K562 (cell line): Measurements from ENCODE around the gene DGCR6L. TPM values are rescaled to one million over a fixed set of nuclear protein-coding genes. Genes with fewer than 3 reads are reported as not detected.

Experiments used
- ATF1 ChIP-seq, 2 experiments: fragments of 450-650 bp in 1 of 2; IDR thresholded peaks; 2 replicates each; pipeline ENCODE4 v1.6.1; 2016; ENCODE audit warnings: missing compliant biosample characterization in 1 of 2, missing genetic modification characterization in 1 of 2
- CLOCK ChIP-seq: fragments of 250-450 bp; sonication (Bioruptor Pico); IDR thresholded peaks from 2 replicates; pipeline ENCODE4 v1.4.0; 2020; ENCODE audit warnings: mild to moderate bottlenecking, moderate library complexity, borderline replicate concordance
- CREB1 ChIP-seq, 2 experiments: sonication (generic) in 1 of 2; formaldehyde crosslinking in 1 of 2; IDR thresholded peaks; 2 replicates each; pipeline versions ENCODE4 v1.6.1 to v1.8.0; 2012 to 2022; ENCODE audit warnings: inconsistent platforms in 1 of 2, mild to moderate bottlenecking in 1 of 2, missing genetic modification reagents in 1 of 2, moderate library complexity in 1 of 2
- CREB5 ChIP-seq: fragments of 250-450 bp; sonication (Bioruptor Pico); IDR thresholded peaks from 2 replicates; pipeline ENCODE4 v1.5.0; 2020; ENCODE audit warnings: mild to moderate bottlenecking
- HSF4 ChIP-seq: fragments of 250-450 bp; sonication (Bioruptor Pico); IDR thresholded peaks from 2 replicates; pipeline ENCODE4 v2.1.2; 2022; ENCODE audit warnings: mild to moderate bottlenecking, moderate library complexity, borderline replicate concordance
- JUN ChIP-seq, 2 experiments: sonication (generic) in 1 of 2; formaldehyde crosslinking in 1 of 2; IDR thresholded peaks; 2 replicates each; pipeline versions ENCODE4 v1.6.1 to v1.8.0; 2012 to 2022; ENCODE audit warnings: borderline replicate concordance in 2 of 2, mild to moderate bottlenecking in 2 of 2, improper control_type of control experiment in 1 of 2, low read depth in 1 of 2, low read length in 1 of 2, missing genetic modification reagents in 1 of 2
- NFATC3 ChIP-seq: fragments of 450-650 bp; IDR thresholded peaks from 2 replicates; pipeline ENCODE4 v1.6.1; 2017; ENCODE audit warnings: mild to moderate bottlenecking
- NR2C2 ChIP-seq, 2 experiments: fragments of 200-800 bp in 1 of 2; sonication (Bioruptor generic) in 1 of 2; sonication (generic) in 1 of 2; formaldehyde crosslinking in 1 of 2; IDR thresholded peaks; 2 replicates each; pipeline versions ENCODE4 v1.6.1 to v1.8.0; 2016 to 2022; ENCODE audit warnings: mild to moderate bottlenecking in 1 of 2, missing compliant biosample characterization in 1 of 2, missing genetic modification characterization in 1 of 2, missing genetic modification reagents in 1 of 2
- POU5F1 ChIP-seq: fragments of 150-350 bp; IDR thresholded peaks from 2 replicates; pipeline ENCODE4 v1.6.1; 2014; ENCODE audit warnings: borderline replicate concordance, low read length, low read depth, mild to moderate bottlenecking; ENCODE audit not compliant: partially characterized antibody
- PYGO2 ChIP-seq: fragments of 450-650 bp; IDR thresholded peaks from 2 replicates; pipeline ENCODE4 v1.6.1; 2016; ENCODE audit warnings: mild to moderate bottlenecking, missing genetic modification characterization, moderate library complexity, missing compliant biosample characterization
- SETDB1 ChIP-seq: IDR thresholded peaks from one replicate; pipeline ENCODE4 v1.6.1; 2012; ENCODE audit warnings: low read length, control low read depth, inconsistent platforms
- SOX6 ChIP-seq: fragments of 450-650 bp; IDR thresholded peaks from 2 replicates; pipeline ENCODE4 v1.6.1; 2014; ENCODE audit warnings: mild to moderate bottlenecking
- STAT6 ChIP-seq: sonication (generic); formaldehyde crosslinking; IDR thresholded peaks from 2 replicates; pipeline ENCODE4 v1.8.1; 2023; ENCODE audit warnings: mild to moderate bottlenecking, missing genetic modification reagents
- TAL1 ChIP-seq: fragments of 450-650 bp; IDR thresholded peaks from 2 replicates; pipeline ENCODE4 v1.6.1; 2016; ENCODE audit warnings: mild to moderate bottlenecking
- TSC22D4 ChIP-seq: fragments of 450-650 bp; IDR thresholded peaks from 2 replicates; pipeline ENCODE4 v1.6.1; 2016; ENCODE audit warnings: missing genetic modification characterization, missing biosample characterization, control low read depth
- YBX1 ChIP-seq: fragments of 450-650 bp; IDR thresholded peaks from 2 replicates; pipeline ENCODE4 v1.7.1; 2016; ENCODE audit warnings: mild to moderate bottlenecking
- ZNF431 ChIP-seq: sonication (generic); formaldehyde crosslinking; IDR thresholded peaks from 2 replicates; pipeline ENCODE4 v1.8.0; 2022; ENCODE audit warnings: mild to moderate bottlenecking, missing genetic modification reagents
- ZNF695 ChIP-seq: fragments of 450-650 bp; formaldehyde crosslinking; IDR thresholded peaks from 2 replicates; pipeline ENCODE4 v1.4.0; 2020; ENCODE audit warnings: mild to moderate bottlenecking, moderate library complexity
- ZNF77 ChIP-seq: fragments of 250-450 bp; sonication (Bioruptor Pico); IDR thresholded peaks from 2 replicates; pipeline ENCODE4 v1.5.0; 2020
- ZNF780A ChIP-seq: fragments of 250-450 bp; sonication (Bioruptor Pico); IDR thresholded peaks from 2 replicates; pipeline ENCODE4 v1.5.0; 2021; ENCODE audit warnings: mild to moderate bottlenecking
- polyA plus RNA-seq, 8 experiments: library from polyadenylated mRNA; depleted of rRNA in 4 of 8; stranded (reverse) in 5 of 8; unstranded in 3 of 8; fragments of >200 nt; fragmentation: Nextera tagmentation in 2 of 8; fragmentation: Illumina TruSeq in 1 of 8; extraction: Ambion mirVana in 2 of 8; extraction: Trizol in 1 of 8; gene quantifications; 2 replicates each; pipeline versions ENCODE4 v1.2.1 to v1.2.3, GENCODE V29; 2011 to 2014; ENCODE audit warnings: inconsistent platforms in 1 of 8, missing spikeins in 1 of 8
- total RNA-seq, 7 experiments: library from RNA; depleted of rRNA in 6 of 7; stranded (reverse); fragments of >200 nt in 6 of 7; fragmentation: Illumina TruSeq in 2 of 7; extraction: Trizol in 2 of 7; gene quantifications; 2 replicates each; pipeline versions ENCODE4 v1.2.1 to v1.2.3, GENCODE V29; 2011 to 2021; ENCODE audit warnings: low replicate concordance in 1 of 7

DGCR6L gene
- total and polyA plus RNA-seq, 9 of the 15 experiments (the other 6 are each of a cell fraction or from before 2014, with no cell fraction given) = 3.6 to 151 (median 51.0) TPM

GRCh38 chr22:20298803-20299745 is 20.8 kb downstream of the DGCR6L start (continued):
- TF ChIP-seq CLOCK (CRISPR knock-in tag) (no peak), ATF1 (CRISPR knock-in tag; IDR thresholded peaks at IDR 0.05) (no peak; the same call in none of the 2 replicates), ATF1 (tag; IDR thresholded peaks at IDR 0.05) (peak; percentile 54), TAL1 (no peak), PYGO2 (tag) (no peak), SETDB1 (peak; percentile 67), CREB1 (IDR thresholded peaks at IDR 0.05) (peak; percentile 61), CREB1 (CRISPR knock-in tag; IDR thresholded peaks at IDR 0.05) (peak; percentile 43; the same call in 1 of the 2 replicates), ZNF695 (CRISPR knock-in tag) (0 out of 2 replicates have a peak, but pooled peaks have one; percentile 66), JUN (IDR thresholded peaks at IDR 0.05; ENCODE audit: borderline replicate concordance, low read depth, low read length) (no peak), JUN (CRISPR knock-in tag; IDR thresholded peaks at IDR 0.05; ENCODE audit: borderline replicate concordance) (no peak), ZNF77 (no peak), ZNF431 (CRISPR knock-in tag) (no peak; the same call in 1 of the 2 replicates), YBX1 (no peak), NFATC3 (no peak), HSF4 (CRISPR knock-in tag) (no peak), POU5F1 (no peak), STAT6 (peak; percentile 95), SOX6 (no peak), NR2C2 (CRISPR knock-in tag; IDR thresholded peaks at IDR 0.05) (peak; percentile 47; the same call in 1 of the 2 replicates), NR2C2 (tag; IDR thresholded peaks at IDR 0.05) (no peak), TSC22D4 (tag) (no peak), ZNF780A (no peak), CREB5 (CRISPR knock-in tag) (no peak)
